ENCODE data around the gene BPIFA3.

- no peak for TF ChIP-seq CBX5 (IDR thresholded peaks at IDR 0.05; ENCODE audit: low read depth, low read length)
- no peak for TF ChIP-seq TBP (IDR thresholded peaks at IDR 0.05; ENCODE audit: low read depth, low read length)
These were observed 29.7 kb upstream of the BPIFA3 start for GRCh38 chr20:33187491-33187890.

Data from H1 (cell line).